ENCODE results near the gene NR1H2. TPM values are rescaled to one million over a fixed set of nuclear protein-coding genes. Genes with fewer than 3 reads are reported as not detected.

NR1H2 gene
- 45.5 and 67.3 TPM in 2 replicates for total RNA-seq

DNA sequence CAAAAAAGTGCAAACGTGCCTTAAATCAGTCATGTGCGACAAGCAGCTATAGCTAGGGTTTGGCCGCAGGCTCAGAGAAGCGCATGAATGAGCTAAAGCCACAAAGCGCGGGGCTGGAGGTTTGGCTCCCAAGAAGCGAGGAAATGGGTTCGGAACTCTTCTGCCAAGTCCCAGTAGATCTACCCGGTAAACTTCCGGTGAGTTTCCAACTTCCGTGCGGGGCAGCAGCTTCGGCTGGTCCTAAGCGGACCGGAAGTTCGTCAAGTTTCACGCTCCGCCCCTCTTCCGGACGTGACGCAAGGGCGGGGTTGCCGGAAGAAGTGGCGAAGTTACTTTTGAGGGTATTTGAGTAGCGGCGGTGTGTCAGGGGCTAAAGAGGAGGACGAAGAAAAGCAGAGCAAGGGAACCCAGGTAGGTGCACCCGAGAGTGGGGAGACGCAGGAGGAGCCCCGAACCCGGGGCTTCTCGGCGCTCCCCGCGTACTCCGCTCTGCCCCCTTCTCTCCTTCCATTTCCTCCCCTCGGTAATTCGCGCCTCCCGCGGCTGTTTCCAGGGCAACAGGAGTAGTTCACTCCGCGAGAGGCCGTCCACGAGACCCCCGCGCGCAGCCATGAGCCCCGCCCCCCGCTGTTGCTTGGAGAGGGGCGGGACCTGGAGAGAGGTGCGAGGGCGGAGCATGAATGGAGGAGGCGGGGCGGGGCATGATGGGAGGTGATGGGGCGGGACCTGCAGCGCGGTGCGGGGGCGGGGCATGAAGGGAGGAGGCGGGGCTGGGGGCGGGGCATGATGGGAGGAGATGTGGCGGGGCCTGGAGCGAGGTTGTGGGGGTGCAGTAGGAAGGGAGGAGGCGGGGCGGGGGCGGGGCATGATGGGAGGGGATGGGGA is at the start of gene NR1H2:
NR1H2 (plus strand) TSS at position 292 of the 885 bp plus-strand sequence. CDS start 1,149 bp downstream, outside the sequence.

DNA sequence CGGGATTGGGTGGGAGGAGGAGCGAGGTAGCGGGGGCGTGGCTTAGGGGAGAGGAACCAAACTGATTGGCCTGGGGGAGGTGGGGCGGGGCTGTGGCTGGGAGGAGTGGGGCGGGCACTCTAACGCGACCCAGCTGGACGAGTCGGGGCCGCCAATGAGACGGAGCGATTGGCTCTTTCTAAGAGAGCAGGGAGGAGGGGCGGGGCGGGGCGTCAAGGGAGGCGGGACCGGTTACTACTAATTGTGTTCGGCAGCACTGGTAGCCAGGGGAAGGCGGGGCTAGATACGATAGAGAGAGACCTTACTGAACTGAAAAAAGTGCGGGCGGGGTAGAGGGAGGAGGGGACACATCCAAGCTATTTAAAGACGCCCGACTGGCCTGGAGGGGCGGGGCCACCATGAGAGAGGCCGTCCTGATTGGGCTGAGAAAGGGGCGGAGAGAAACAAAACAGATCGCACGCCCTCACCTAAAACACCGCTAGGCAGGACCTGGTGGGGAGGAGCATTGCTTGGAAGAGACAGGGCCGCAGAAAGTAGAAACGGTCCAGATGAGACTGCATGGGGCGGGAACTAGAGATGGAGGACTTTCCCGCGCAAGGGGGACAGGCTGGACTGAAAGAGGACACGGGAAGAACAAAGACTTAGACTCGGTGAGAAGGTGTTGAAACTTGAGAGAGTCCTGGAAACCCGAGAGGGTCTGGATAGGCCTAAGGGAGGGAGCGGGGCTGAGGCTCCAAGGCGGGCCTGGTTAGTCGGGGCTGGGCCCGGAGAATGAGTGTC is 46.9 kb upstream of the NR1H2 start, which contains the start of gene KCNC3:
KCNC3 (minus strand) TSS at position 232 of the 780 bp plus-strand sequence. CDS start 295 bp downstream, outside the sequence.

DNA sequence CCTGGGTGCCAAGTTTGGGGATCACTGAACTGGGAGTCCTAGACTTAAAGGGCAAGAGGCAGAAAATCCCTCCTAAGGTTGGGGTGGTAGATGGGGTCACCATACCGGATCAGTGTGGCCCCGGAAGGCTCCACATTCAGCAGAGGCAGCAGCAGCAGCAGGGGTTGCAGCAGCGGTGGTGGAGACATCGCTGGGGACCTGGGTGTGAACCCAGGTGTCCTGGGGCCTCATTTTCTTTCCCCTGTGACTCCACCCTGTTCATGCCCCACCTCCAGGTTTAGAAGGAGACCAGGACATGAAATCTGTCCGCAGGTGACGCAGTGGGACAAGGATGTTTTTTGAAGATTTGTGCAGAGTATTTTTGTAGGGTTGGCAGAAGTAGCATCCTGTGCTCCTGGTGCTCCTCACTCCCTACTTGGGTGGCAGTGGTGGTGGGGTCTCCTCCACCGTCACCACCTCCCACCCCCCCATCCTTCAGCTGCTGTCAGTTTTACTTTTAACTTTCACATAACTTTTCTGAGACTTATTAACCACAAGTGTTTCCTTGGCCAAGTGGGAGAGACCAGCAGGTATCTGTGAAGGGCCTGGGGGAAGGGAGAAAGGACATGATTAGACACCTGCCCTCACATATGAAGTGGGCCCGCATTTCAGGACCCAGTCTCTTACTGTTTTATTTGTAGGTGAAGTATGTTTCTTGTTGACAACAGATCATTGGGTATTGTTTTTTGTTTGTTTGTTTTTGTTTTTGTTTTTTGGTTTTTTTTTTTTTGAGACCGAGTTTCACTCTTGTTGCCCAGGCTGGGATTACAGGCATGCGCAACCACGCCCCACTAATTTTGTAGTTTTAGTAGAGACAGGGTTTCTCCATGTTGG is 10.6 kb upstream of the NR1H2 start, which contains the start of gene NAPSA:
NAPSA (minus strand) TSS at position 206 of the 873 bp plus-strand sequence; CDS start at position 188, 18 bp downstream.

DNA sequence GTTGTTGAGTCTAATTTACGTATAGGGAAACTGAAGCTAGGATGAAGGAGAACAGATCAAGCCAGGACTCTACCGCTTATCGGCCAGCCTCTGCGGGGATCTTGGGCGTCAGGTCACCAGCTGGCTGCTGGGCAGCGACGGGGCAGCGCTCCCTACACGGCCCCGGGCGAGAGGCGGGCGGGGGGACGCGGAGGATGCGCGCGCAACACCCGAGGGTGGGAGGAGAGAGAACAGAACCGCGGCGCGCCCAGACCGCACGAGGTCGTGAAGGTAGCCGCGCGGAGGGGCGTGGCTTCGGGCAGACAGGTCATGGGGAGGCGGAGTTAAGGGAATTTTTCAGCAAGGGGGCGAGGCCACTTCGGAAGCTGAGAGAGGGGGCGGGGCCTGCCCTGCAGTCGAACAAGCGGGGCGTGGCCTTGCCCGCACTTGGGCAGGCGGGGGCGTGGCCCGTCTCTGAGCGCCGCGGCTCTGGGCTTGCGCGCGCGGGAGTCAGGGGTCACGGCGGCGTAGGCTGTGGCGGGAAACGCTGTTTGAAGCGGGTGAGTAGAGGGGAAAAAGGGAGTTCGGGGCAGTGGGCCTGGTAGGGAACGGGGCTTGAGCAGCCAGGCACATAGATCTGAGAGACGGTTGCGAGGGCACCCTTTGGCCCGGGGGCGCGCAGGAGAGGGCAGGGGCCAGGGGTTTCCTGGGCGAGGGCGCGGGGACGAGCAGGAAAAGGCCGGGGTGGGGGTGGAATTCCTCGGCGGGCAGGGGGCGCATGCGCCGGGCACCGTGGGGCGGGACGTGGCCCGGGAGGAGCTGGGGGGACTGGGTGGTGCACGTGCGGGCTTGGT is 7.8 kb downstream of the NR1H2 start, which contains the start of gene POLD1:
POLD1 (plus strand) TSS at position 496 of the 833 bp plus-strand sequence. CDS start 14,505 bp downstream, outside the sequence.

DNA sequence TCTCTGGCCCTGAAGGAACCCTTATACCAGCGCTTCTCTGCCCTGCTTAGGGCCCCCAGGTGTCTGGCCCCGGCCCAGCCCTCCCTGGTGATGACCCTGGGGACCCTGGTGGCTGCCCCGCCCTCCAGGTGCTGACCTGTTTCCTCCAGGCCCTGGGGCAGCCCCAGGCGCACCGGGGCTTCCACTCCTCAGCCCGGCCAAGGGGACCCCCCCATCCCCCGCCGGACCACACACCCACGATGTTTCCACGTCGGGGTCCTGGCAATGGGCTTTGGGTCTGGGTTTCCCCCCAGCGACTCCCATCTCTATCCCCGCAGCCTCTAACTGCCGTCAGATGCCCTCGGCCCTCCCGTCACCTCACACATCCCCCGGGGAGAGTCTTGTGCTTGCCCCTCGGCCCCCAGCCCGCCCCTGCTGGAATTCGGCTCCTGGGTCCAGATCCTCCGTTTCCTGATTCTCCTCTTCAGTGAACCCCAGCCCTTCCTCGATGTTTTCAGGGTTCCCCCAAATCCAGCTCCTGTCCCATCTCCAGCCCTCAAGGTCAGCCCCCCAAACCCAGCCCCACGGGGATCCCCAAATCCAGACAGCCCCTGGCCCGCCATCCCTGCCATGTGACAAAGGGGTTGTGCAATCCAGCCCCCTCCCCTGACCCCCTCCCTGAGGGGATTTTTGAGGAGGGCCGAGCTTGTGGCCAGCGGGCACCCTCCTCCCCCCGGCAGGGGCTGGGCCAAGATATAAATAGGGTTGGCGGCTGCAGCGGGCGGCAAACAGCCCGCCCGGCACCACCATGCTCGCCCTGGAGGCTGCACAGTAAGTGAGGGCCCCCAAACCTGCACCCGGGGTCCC is 42.1 kb downstream of the NR1H2 start, which contains the start of gene SPIB:
SPIB (plus strand) TSS at position 763 of the 846 bp plus-strand sequence; CDS start at position 788, 25 bp downstream.

DNA sequence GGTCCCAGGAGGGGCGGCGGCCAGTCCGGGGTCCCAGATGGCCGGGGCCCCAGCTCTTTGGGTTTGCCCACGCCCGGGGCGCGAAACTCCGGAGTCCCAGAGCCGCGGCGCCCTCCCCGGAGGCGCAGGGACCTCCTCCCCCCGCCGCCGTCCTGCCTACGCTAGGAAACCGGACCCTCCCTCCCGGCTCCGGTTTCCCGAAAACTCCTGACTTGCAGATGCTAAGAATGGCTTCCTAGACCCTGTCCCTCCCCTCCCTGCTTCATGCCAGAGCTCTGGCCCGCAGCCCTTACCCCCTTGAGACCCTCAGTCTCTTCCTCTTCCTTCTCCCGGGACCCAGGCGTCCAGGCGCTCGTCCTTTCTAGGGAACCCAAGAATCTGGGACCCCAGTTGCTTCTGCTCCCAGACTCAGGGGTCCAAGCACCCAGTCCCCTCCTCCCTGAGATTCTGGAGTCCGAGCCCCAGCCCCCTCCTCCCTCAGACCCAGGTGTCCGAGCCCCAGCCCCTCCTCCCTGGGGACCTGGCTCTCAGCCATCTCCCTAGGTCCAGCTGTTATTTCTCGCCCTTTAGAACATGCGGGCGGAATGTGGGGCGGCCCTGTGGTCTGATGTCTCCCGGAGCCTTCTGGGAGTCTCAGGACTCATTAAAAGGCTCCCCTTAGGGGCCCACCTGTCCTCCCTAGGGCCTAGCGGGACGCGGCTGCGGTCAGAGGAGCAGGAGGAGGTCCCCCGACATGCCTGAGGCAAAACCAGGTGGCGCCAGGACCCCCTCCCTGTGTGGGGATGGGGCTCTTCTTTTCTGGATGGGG is 56.2 kb downstream of the NR1H2 start, which contains the start of gene MYBPC2:
MYBPC2 (plus strand) TSS at position 672 of the 808 bp plus-strand sequence; CDS start at position 734, 62 bp downstream.

Other genes with a start within 250 kb of the NR1H2 start
- gene IZUMO2, start 213.2 kb upstream of the NR1H2 start, total RNA-seq, result not detected in 2 replicates
- 0.38 TPM in 1 of 2 replicates, not detected in the other for gene MYH14, start 172.8 kb upstream of the NR1H2 start, total RNA-seq
- gene KCNC3, start 47.1 kb upstream of the NR1H2 start, total RNA-seq, result under 0.01 and 0.38 TPM in 2 replicates
- gene NAPSA, start 10.8 kb upstream of the NR1H2 start, total RNA-seq, result 0.19 TPM in 1 of 2 replicates, not detected in the other
- 65.4 and 79.4 TPM in 2 replicates for gene POLD1, start 7.9 kb downstream of the NR1H2 start, total RNA-seq
- gene SPIB, start 42.5 kb downstream of the NR1H2 start, total RNA-seq, result not detected in 2 replicates
- gene MYBPC2, start 56.4 kb downstream of the NR1H2 start, total RNA-seq, result not detected in 2 replicates
- 31.6 and 54.2 TPM in 2 replicates for gene EMC10, start 100.0 kb downstream of the NR1H2 start, total RNA-seq
- not detected in 2 replicates for gene GARIN5A, start 100.4 kb downstream of the NR1H2 start, total RNA-seq
- 14.7 and 16.7 TPM in 2 replicates for gene JOSD2, start 134.7 kb downstream of the NR1H2 start, total RNA-seq
- gene ASPDH, start 137.5 kb downstream of the NR1H2 start, total RNA-seq, result 0.19 TPM in 1 of 2 replicates, not detected in the other
- under 0.01 TPM in 1 of 2 replicates, not detected in the other for gene LRRC4B, start 192.0 kb downstream of the NR1H2 start, total RNA-seq